ENCODE measurements around the gene CLIC6. TPM values are rescaled to one million over a fixed set of nuclear protein-coding genes. Genes with fewer than 3 reads are reported as not detected.

CLIC6 gene
- total RNA-seq, 1 experiment from 2014 or later: not detected

DNA sequence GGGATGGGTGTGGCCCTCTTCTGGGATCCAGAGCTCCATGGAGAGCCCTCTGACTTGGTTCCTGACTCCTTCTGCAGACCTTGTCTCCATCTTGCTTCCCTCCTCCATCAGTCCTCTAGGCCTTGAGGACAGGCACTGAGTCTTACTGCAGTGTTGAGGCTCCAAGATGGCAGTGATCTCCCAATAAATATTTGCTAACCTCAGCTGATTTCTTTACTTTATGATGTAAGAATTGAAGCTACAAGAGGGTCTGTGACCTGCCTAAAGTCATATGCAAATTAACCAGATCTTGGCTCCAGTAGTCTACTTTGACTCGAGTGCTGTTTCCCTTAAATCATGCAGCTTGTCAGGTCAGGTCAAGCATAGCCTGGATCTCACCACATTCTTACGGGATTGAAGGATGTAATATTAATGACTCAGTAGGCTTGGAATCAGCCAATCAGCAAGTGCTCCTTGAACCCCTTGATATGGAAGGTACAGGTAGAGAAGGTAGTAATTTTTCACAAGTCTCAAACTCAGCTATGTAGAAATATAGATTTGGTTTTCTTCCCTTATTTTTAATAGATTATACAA, 93.0 kb downstream of the CLIC6 start:
- DNase-seq (ENCODE audit: extremely low read depth, low read depth): no peak

DNA sequence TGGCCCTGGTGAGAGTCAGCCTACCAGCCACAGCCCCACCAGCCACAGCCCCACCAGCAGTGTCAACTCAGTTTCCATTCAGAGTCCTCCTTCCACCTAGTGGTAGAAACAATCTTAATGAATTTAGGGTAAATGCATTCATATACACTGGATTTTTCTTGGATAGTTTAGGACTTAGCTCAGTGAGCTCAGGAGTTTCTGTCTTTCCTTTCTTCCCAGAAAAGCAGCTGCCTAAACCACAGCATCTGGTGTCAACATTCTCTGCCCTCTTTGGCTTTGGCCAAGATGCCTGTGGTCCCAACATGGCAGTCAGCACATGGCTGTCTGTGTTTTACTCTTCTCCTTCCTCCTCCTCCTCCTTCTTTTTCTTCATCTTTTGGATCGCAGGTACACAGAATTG, 94.0 kb downstream of the CLIC6 start:
- DNase-seq (ENCODE audit: extremely low read depth, low read depth): no peak

DNA sequence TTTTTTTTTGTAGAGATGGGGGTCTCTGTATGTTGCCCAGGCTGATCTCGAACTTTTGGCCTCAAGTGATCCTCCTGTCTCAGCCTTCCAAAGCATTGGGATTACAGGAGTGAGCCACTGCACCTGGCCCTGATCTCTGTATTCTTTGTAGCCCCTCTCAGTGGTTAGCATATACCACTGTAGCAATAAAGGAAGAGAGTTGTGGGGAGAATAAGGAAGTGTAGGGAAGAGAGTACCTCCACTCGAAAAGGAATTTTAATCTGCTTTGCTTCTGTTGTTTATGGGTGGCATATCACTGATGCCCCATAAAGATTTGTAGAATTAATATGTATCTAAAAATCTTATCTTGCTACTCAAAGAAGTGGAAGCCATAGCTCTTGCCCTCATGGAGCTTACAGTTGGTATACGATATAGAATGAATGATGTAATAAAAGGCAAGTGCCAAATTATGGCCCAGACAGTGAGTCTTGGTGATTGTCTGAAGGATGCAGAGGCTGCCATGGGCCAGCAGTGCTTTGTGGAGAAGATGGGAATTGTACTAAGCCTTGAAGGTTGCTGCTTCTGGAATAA, 96.0 kb downstream of the CLIC6 start:
- DNase-seq (ENCODE audit: extremely low read depth, low read depth): no peak

DNA sequence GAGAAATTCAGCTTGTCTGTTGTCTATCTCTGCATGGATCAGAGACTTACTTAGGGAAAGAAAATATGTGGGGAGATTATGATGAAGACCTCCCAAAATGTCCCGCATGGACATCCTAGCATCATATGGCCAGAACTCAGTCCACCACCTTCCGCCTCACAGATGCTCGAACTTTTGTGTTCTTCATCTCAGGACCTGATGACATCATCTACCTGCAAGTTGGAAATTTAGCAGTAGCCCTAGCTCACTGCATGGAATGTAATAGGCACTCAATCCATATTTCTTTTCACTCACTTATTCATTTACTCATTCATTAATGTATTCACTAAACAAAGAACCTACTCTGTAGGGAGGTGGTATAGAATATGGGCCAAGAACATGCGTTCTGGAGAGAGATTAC, 96.8 kb downstream of the CLIC6 start:
- no peak for DNase-seq (ENCODE audit: extremely low read depth, low read depth)

DNA sequence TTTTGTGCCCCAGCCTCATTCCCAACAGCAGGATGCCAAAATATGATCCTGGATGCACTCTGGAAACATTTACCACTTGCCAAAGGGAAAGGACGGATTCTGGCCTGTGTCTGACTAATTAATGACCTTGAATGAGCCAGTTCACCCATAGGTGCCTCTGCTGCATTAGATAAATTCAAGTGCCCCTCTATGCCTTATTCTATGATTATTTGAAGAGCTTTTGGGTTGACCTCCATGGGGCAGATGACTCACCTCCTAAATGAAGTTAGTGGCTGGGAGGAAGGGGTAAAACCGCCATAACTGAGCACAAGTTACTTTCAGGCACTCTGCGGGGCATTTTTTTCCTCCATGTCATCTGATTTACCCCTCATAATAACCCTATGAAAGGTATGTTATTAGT, 98.1 kb downstream of the CLIC6 start:
- no peak for DNase-seq (ENCODE audit: extremely low read depth, low read depth)

Other genes with a start within 250 kb of the CLIC6 start
- not detected in 2 replicates for gene SMIM34, start 245.0 kb upstream of the CLIC6 start, total RNA-seq (2014; rRNA removed; shearing (Covaris generic))
- not detected in 2 replicates for gene KCNE1, start 156.8 kb upstream of the CLIC6 start, total RNA-seq (2014; rRNA removed; shearing (Covaris generic))
- 11.2 TPM in 2 replicates for gene RCAN1, start 53.9 kb upstream of the CLIC6 start, total RNA-seq (2014; rRNA removed; shearing (Covaris generic))